NCI-H345 treated with DMSO at 0.1 percent for 48 hours (cell line): ENCODE measurements around the gene SLC6A12.
"Not testable (repeated sequence)": the region's sequence is repeated elsewhere in the genome, so short reads cannot be mapped to it uniquely, and the experiment has no call there.

ENCODE experiments used
- DNase-seq: peaks from one replicate; lab custom pipeline; 2025; ENCODE audit not compliant: unreplicated experiment; lab: John Stamatoyannopoulos, UW

SLC6A12 gene

GRCh38 chr12:202081-202731 is 11.8 kb downstream of the SLC6A12 start:
- DNase-seq, result peak; percentile 91

- DNase-seq, result no peak
Observed at GRCh38 chr12:201361-201760, 12.6 kb downstream of the SLC6A12 start.

DNA sequence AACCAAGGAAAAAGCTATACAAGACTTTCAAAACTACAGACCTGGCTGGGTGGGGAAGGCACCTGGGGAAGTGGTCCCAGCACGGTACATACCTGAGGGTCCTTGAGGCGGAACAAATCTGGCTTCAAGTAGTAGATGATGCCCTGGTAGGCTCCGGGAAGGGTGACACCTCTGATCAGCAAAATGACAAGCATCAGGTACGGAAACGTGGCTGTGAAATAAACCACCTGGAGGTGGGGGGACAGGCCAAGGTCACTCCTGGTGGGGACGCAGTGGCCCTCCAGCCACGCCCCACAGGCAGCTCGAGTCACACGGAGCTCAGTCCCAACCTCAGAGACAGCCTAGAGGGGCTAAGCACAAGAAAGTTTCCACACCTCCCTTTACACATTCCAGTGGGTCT is 15.3 kb downstream of the SLC6A12 start:
- no peak for DNase-seq

GRCh38 chr12:197911-198695 is 15.9 kb downstream of the SLC6A12 start:
- DNase-seq, result no peak

DNA sequence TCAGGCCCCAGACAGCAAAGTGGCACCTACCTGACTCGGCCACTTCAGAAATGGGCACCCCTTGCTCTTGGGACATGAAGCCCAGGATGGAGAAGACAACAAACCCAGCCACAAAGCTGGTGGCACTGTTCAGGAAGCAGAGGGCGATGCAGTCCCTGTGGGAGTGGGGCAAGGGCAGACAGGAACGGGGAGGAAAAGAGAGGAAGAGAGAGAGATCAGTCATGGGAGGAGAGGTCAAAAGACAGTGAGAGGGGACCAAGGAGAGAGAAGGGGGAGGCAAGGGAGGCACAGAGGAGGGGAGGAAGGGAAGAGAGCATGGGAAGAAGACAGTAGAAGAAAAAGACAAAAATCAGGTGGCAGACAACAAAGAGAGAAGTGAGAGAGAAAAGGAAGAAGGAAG is 16.6 kb downstream of the SLC6A12 start:
- no peak for DNase-seq

GRCh38 chr12:196436-196835 is 17.5 kb downstream of the SLC6A12 start:
- DNase-seq, result no peak

- DNase-seq, result no peak
Observed at GRCh38 chr12:195951-196350, 18.0 kb downstream of the SLC6A12 start.

DNA sequence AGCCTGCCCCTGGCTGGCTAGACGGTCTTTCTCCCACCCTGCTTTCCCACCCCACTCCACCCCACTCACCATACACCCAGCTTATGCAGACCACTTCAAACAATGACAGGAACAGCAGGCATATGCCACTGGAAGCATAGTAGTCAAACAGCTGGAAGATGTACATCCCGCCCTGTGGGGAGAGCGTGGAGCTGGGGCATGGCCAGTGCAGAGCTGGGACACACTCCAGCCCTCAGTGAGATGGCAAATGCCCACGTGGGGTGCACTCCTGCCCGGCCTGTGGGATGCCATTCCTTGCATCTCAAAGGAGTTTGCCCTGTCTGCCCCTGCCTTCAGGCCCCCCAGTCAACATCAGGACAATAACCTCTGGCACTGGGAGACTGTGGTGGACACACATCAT is 18.8 kb downstream of the SLC6A12 start:
- no peak for DNase-seq

GRCh38 chr12:194276-194675 is 19.7 kb downstream of the SLC6A12 start:
- DNase-seq, result no peak

GRCh38 chr12:193261-193660 is 20.7 kb downstream of the SLC6A12 start:
- DNase-seq, result no peak

DNA sequence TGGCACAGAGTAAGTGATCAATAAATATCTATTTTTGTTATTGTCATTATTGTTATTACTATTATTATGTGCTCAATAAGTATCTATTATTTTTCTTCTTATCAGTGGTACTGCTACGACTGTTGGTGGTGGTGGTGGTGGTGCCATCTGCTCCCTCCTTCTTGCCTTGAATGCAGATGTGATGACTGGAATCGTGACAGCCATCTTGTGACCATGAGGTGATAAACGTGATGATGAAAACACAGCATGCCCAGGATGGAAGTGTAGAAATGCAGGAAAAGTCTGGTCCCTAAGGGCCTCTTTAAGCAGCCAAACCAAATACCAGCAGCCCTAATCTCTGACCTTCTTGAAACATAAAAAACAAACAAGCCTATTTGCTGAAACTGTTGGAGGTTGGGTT is 22.4 kb downstream of the SLC6A12 start:
- DNase-seq, result no peak

DNA sequence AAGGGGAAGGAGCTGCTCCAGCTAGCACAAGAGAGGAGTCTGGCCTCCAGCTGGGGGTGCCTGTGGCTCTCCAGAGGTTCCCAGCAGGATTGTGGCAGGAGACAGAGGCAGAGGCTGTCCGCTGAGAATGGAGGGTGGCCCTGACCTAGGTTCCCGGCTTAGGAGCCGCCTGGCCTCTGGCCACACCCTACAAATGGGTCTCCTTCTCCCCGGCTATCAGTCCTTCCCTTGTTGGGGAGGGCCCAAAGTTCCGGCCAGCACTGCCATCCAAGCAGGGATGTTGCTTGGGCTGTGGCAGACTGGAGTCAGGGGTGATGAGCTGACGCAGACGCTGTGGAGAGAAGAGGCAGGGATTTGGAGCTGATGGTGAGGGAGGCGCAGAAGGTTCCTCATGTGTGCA is 23.1 kb downstream of the SLC6A12 start:
- no peak for DNase-seq

DNA sequence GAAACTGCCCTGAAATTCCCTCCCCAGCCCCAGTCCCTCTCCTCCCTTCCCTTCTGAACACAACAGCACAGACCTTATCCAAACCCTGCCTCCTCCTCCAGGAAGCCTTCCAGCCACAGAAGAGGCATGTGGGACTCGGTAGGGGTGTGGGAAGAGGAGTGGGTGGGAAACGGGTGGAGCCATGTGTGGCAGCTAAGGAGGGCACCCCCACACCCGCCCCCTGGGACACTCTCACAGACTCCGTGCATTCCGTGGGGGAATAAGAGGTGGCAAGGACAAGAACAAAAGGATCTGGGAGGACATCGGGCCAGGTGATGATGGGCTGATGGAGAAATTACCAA is 24.4 kb downstream of the SLC6A12 start:
- DNase-seq, result no peak

DNA sequence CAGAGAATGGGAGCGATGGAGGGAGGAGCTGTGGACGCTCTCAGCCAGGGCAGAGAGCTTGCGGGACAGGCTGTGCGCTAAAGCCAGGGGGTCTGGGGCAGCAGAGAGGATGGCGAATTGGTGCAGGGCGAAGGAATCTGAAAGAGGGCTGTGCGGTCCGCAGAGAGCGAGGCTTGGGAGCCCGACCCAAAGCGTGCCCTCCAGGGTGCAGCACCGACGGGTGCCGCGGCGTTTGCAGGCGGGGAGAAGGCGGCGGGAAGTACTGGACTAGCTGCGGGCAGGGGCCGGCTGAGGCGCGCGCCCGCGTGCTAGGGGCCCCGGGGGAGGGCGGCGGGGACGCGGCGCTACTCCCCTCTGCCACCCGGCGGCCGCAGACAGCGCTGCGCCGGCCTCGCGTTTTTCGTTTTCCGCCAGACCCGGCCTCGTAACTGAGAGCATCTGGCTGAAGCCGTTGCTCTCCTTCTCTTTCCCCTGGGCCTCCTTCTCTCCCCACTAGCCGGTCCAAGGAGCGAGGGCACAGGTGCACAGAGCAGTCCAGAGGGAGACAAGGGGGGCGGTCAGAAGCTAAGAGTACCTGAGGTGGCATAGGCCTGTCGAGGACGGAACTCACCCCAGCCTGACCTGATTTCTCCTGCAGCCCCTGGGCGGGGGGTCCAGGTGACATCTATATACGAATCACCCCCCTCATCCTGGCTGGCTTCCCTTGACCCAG is 24.9 kb downstream of the SLC6A12 start:
- no peak for DNase-seq

DNA sequence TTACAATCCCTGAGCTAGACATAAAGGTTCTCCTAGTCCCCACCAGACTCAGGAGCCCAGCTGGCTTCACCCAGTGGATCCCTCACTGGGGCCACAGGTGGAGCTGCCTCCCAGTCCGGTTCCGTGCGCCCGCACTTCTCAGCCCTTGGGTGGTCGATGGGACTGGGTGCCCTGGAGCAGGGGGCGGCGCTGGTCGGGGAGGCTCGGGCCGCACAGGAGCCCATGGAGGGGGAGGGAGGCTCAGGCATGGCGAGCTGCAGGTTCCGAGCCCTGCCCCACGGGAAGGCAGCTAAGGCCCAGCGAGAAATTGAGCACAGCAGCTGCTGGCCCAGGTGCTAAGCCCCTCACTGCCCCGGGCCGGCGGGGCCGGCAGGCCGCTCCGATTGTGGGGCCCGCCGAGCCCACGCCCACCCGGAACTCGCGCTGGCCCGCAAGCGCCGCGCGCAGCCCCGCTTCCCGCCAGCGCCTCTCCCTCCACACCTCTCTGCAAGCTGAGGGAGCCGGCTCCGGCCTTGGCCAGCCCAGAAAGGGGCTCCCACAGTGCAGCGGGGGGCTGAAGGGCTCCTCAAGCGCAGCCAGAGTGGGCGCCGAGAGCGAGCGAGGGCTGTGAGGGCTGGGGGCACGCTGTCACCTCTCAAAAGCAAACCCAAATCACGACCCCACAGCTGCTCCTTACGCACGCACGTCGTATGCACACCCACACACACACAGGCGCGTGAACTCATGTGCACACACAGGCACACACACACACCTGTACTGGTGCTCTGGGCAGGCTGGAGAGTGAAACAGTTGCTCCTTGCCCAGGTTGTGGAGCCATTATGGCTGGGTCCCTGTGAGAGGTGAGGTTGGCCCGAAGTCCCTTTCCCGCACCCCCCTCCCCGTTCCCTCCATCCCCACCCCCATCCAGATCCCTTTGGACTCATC is 25.7 kb downstream of the SLC6A12 start:
- not testable (repeated sequence) for DNase-seq

DNA sequence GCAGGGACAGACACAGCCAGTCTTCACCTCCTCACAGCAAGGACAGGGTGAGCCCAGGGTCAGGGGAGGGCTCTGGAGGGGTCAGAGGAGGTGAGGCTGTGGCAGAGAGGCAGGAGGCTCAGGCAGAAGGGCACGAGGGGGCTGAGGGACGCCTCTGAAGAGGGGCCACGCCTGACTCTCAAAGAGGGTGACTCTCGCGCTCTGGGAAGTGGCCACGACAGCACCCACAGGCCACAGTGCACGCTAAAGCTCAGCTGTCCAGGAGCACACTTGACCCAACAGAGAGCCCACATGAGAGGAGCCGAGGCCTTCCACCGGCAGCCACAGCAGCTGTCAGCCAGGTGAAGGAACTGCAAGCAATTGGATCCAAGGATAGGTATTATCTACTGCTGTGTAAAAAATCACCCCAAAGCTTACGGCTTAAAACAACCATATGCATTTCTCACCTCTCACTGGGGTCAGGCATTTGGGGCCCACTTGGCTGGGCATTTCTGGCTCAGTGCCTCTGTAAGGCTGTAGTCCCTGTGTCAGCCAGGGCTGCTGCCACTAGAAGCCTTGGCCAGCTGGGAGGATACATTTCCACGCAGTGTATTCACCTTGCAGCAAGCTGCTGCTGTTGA is 27.8 kb downstream of the SLC6A12 start:
- DNase-seq, result no peak

- no peak for DNase-seq
Observed at GRCh38 chr12:185576-185955, 28.4 kb downstream of the SLC6A12 start.

- DNase-seq, result no peak
Observed at GRCh38 chr12:184811-185575, 29.0 kb downstream of the SLC6A12 start.

DNA sequence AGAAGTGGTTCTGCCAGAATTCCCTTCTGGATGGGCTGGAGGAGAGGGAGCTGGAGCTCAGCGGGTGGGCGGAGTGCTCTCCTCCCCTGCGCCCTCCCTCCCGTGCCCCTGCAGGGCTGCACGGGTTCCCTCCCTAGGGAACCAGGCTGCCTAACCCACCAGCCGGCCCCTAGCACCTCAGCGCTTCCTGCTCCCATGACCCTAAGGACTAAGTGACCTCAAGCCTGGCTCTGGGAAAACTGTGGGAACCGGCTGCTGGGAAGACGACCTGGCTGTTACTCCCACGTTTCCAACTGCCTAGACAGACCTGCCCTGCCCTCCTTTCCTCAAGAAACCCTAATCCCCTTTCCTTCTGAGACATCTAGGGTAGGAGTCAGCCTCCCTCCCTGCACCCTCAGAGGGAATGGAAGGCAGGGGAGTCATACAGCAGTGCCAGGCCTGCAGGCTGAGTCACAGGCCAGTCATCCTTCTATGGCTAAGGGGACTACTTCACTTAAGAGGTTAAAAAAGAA is 31.5 kb downstream of the SLC6A12 start:
- no peak for DNase-seq

DNA sequence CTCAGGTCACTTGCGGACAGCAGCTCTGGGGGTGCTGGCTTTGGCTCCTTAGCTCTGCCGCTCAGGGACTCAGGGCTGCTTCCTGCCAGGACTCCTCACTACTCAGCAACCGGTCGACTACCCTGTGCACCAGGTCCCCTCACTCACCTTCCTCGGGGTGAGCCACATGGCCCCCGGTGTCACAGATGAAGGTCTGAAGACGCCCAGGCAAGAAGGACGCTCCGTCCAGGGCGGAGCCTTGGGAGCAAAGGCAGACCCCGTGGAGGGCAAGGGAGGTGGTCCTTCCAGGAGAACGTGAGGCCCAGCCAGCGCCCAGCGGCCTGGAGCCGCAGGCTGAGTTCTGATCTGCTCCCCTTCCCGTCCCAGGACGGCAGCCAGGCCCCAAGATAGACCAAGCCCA is 32.0 kb downstream of the SLC6A12 start:
- no peak for DNase-seq
